ENCODE measurements around the gene RAD51B.
A peak's percentile ranks its signal among the peaks of the same experiment; 100 is the strongest.

Gene RAD51B

DNA sequence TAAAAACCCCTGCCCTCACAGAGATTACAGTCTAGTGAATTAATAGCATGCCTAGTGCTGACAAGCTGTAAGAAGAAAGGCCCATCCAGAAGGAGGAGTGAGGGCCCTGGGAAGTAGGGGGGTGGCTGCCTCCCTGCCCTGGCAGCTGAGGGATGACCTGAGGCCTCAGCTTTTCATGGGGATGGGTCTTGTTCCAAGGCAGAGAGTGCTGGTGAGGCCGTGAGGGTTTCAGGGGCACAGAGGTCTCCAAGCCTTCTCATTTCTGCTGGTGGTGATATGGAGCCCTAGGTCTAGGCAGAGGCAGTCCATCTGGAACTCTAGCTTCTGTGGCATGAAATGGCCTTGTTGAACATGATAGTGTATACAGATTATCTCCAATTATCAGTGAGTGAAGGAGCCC is 858.9 kb downstream of the RAD51B start:
- Mint-ChIP-seq H3K4me3 (no peak overlapping the region), H3K27ac (peak overlapping the region; percentile 97 to 99 (median 99)), H3K4me1 (peaks cover 59% of the 10 kb centered on the region), H3K36me3 (ENCODE audit: low read depth) (peaks cover 7% of the 10 kb centered on the region), H3K27me3 (ENCODE audit: low read depth) (no peaks in the 10 kb centered on the region), H3K9me3 (peaks cover 2% of the 10 kb centered on the region)
- TF ChIP-seq, protein P1, sequence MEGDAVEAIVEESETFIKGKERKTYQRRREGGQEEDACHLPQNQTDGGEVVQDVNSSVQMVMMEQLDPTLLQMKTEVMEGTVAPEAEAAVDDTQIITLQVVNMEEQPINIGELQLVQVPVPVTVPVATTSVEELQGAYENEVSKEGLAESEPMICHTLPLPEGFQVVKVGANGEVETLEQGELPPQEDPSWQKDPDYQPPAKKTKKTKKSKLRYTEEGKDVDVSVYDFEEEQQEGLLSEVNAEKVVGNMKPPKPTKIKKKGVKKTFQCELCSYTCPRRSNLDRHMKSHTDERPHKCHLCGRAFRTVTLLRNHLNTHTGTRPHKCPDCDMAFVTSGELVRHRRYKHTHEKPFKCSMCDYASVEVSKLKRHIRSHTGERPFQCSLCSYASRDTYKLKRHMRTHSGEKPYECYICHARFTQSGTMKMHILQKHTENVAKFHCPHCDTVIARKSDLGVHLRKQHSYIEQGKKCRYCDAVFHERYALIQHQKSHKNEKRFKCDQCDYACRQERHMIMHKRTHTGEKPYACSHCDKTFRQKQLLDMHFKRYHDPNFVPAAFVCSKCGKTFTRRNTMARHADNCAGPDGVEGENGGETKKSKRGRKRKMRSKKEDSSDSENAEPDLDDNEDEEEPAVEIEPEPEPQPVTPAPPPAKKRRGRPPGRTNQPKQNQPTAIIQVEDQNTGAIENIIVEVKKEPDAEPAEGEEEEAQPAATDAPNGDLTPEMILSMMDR (IDR thresholded peaks at IDR 0.05; ENCODE audit: unreplicated experiment in 3 of 3) = no peak

DNA sequence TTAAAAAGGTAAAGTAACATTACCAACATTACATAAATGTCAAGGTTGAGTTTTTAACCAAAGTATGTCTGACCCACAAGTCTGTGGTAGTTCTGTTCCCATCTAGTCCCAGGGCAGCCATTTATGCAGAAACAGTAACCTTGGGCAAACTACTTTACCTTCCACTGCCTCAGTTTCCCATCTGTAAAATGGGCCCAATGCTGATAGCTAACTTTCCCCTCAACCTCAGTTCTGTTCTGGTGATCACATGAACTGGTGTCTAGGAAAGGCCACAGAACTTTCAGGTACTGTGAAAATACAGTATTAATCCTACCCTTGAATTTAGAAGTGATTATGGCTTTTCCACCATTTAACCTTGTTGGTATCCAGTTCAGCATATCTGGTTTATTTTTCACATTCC is 859.7 kb downstream of the RAD51B start:
- Mint-ChIP-seq H3K9me3 (peaks cover 2% of the 10 kb centered on the region), H3K36me3 (ENCODE audit: low read depth) (peaks cover 7% of the 10 kb centered on the region), H3K4me3 (no peak overlapping the region), H3K4me1 (peaks cover 64% of the 10 kb centered on the region), H3K27ac (peak overlapping the region; percentile 97 to 99 (median 99)), H3K27me3 (ENCODE audit: low read depth) (no peaks in the 10 kb centered on the region)
- TF ChIP-seq, protein P1 (IDR thresholded peaks at IDR 0.05; ENCODE audit: unreplicated experiment in 3 of 3) = no peak

GRCh38 chr14:68679746-68680467 is 860.3 kb downstream of the RAD51B start:
- H3K27ac Mint-ChIP-seq = peak overlapping the region; percentile 97 to 99 (median 99)
- H3K4me1 Mint-ChIP-seq = peaks cover 67% of the 10 kb centered on the region
- peak overlapping the region in 1 of 3 experiments; percentile 10 for H3K4me3 Mint-ChIP-seq
- H3K9me3 Mint-ChIP-seq = peaks cover 2% of the 10 kb centered on the region
- H3K36me3 Mint-ChIP-seq (ENCODE audit: low read depth) = peaks cover 7% of the 10 kb centered on the region
- TF ChIP-seq, protein P1 (IDR thresholded peaks at IDR 0.05; ENCODE audit: unreplicated experiment in 3 of 3) = no peak
- H3K27me3 Mint-ChIP-seq (ENCODE audit: low read depth) = no peaks in the 10 kb centered on the region

GRCh38 chr14:68680541-68681051 is 861.0 kb downstream of the RAD51B start:
- Mint-ChIP-seq H3K4me1 (peaks cover 71% of the 10 kb centered on the region), H3K27ac (peak overlapping the region; percentile 97 to 99 (median 99)), H3K4me3 (peak overlapping the region in 1 of 3 experiments; percentile 43), H3K9me3 (peaks cover 2% of the 10 kb centered on the region), H3K27me3 (ENCODE audit: low read depth) (no peaks in the 10 kb centered on the region), H3K36me3 (ENCODE audit: low read depth) (peaks cover 7% of the 10 kb centered on the region)
- TF ChIP-seq, protein P1 (IDR thresholded peaks at IDR 0.05; ENCODE audit: unreplicated experiment in 3 of 3) = no peak

- TF ChIP-seq, protein P1 (IDR thresholded peaks at IDR 0.05; ENCODE audit: unreplicated experiment in 3 of 3) = no peak
- peaks cover 7% of the 10 kb centered on the region for H3K36me3 Mint-ChIP-seq (ENCODE audit: low read depth)
- H3K4me1 Mint-ChIP-seq = peaks cover 74% of the 10 kb centered on the region
- H3K9me3 Mint-ChIP-seq = peaks cover 2% of the 10 kb centered on the region
- H3K27ac Mint-ChIP-seq = peak overlapping the region; percentile 97 to 99 (median 99)
- H3K27me3 Mint-ChIP-seq (ENCODE audit: low read depth) = no peaks in the 10 kb centered on the region
- H3K4me3 Mint-ChIP-seq = peak overlapping the region in 2 of 3 experiments; percentile 52 to 67
Measured at GRCh38 chr14:68681256-68682011, 861.9 kb downstream of the RAD51B start.

Measured in nephron (organoid).